Measurements from ENCODE around the gene TENM3.

The TENM3 gene

GRCh38 chr4:182808673-182809416 is 565.6 kb downstream of the TENM3 start:
- H3K4me1 ChIP-seq (ENCODE audit: control insufficient read depth in 2 of 2, insufficient read depth in 1 of 2, low read depth in 1 of 2, low read length in 2 of 2): peaks cover 0 to 9% of the 10 kb centered on the region in 2 donors
- peak overlapping the region; percentile 14 for H2BK15ac ChIP-seq (ENCODE audit: low read length)
- H4K91ac ChIP-seq (ENCODE audit: low read depth, low read length, poor library complexity): peak overlapping the region; percentile 98
- H4K8ac ChIP-seq (ENCODE audit: low read depth, low read length): peak overlapping the region; percentile 33
- H3K4me3 ChIP-seq (ENCODE audit: low read length in 2 of 2): peak overlapping the region in 1 of 2 donors; percentile 70
- H2BK5ac ChIP-seq (ENCODE audit: low read length): no peak overlapping the region
- H3K4me2 ChIP-seq (ENCODE audit: insufficient read depth, low read length, poor library complexity, severe bottlenecking): no peak overlapping the region
- WGBS, 2 donors (ENCODE audit: extremely low coverage in 2 of 2, insufficient read length in 2 of 2, insufficient replicate concordance in 1 of 2): no CpG with 5 or more reads among the region's 25 CpGs
- H3K9me3 ChIP-seq (replicated peaks in 1 of 2; ENCODE audit: control insufficient read depth in 2 of 2, insufficient read depth in 1 of 2, low read depth in 1 of 2, low read length in 2 of 2): peaks cover 12 to 22% of the 10 kb centered on the region in 2 donors
- peak overlapping the region; percentile 5 for H3K4ac ChIP-seq (ENCODE audit: low read length)
- H2BK120ac ChIP-seq (ENCODE audit: low read depth, low read length): no peak overlapping the region
- H3K27me3 ChIP-seq (ENCODE audit: control insufficient read depth in 3 of 3, insufficient read depth in 3 of 3, low read depth in 1 of 3, low read length in 3 of 3): peaks cover 0 to 11% (median 0%) of the 10 kb centered on the region in 3 experiments
- H3K18ac ChIP-seq (ENCODE audit: low read length): peak overlapping the region; percentile 35
- H2AFZ ChIP-seq (ENCODE audit: low read length): no peak overlapping the region
- H3K14ac ChIP-seq (ENCODE audit: low read length): peak overlapping the region; percentile 78
- H3K79me1 ChIP-seq (ENCODE audit: low read depth, low read length): peaks cover 7% of the 10 kb centered on the region
- H3K36me3 ChIP-seq (replicated peaks in 1 of 2; ENCODE audit: control insufficient read depth in 2 of 2, insufficient read depth in 2 of 2, low read length in 2 of 2): peaks cover 0 to 4% of the 10 kb centered on the region in 2 donors
- DNase-seq (ENCODE audit: low spot score): no peak
- H2AK5ac ChIP-seq (ENCODE audit: low read depth, low read length): no peak overlapping the region
- no peak overlapping the region for H3K27ac ChIP-seq (replicated peaks; ENCODE audit: low read length)
- peak overlapping the region; percentile 97 for H3K23ac ChIP-seq (ENCODE audit: low read depth, low read length, poor library complexity)
- H3K9ac ChIP-seq (ENCODE audit: low read depth, low read length, poor library complexity): peak overlapping the region; percentile 75
- peak overlapping the region; percentile 50 for H2BK12ac ChIP-seq (ENCODE audit: low read length)

GRCh38 chr4:182809417-182810102 is 566.4 kb downstream of the TENM3 start:
- no peak overlapping the region for H2BK15ac ChIP-seq (ENCODE audit: low read length)
- no peak overlapping the region for H2BK120ac ChIP-seq (ENCODE audit: low read depth, low read length)
- peaks cover 0 to 9% of the 10 kb centered on the region in 2 donors for H3K4me1 ChIP-seq (ENCODE audit: control insufficient read depth in 2 of 2, insufficient read depth in 1 of 2, low read depth in 1 of 2, low read length in 2 of 2)
- no peak overlapping the region for H4K91ac ChIP-seq (ENCODE audit: low read depth, low read length, poor library complexity)
- no peak overlapping the region for H3K4me2 ChIP-seq (ENCODE audit: insufficient read depth, low read length, poor library complexity, severe bottlenecking)
- H3K9me3 ChIP-seq (replicated peaks in 1 of 2; ENCODE audit: control insufficient read depth in 2 of 2, insufficient read depth in 1 of 2, low read depth in 1 of 2, low read length in 2 of 2): peaks cover 12 to 22% of the 10 kb centered on the region in 2 donors
- no peak overlapping the region for H3K9ac ChIP-seq (ENCODE audit: low read depth, low read length, poor library complexity)
- H3K79me1 ChIP-seq (ENCODE audit: low read depth, low read length): peaks cover 7% of the 10 kb centered on the region
- no peak for DNase-seq (ENCODE audit: low spot score)
- H2BK12ac ChIP-seq (ENCODE audit: low read length): peak overlapping the region; percentile 50
- H2AFZ ChIP-seq (ENCODE audit: low read length): no peak overlapping the region
- no peak overlapping the region for H2BK5ac ChIP-seq (ENCODE audit: low read length)
- H3K23ac ChIP-seq (ENCODE audit: low read depth, low read length, poor library complexity): peak overlapping the region; percentile 1
- peak overlapping the region in 1 of 2 donors; percentile 9 for H3K4me3 ChIP-seq (ENCODE audit: low read length in 2 of 2)
- H3K14ac ChIP-seq (ENCODE audit: low read length): peak overlapping the region; percentile 86
- no peak overlapping the region for H3K4ac ChIP-seq (ENCODE audit: low read length)
- WGBS, 2 donors (ENCODE audit: extremely low coverage in 2 of 2, insufficient read length in 2 of 2, insufficient replicate concordance in 1 of 2): no CpG with 5 or more reads among the region's 5 CpGs
- no peak overlapping the region for H2AK5ac ChIP-seq (ENCODE audit: low read depth, low read length)
- no peak overlapping the region for H4K8ac ChIP-seq (ENCODE audit: low read depth, low read length)
- no peak overlapping the region for H3K18ac ChIP-seq (ENCODE audit: low read length)
- H3K27me3 ChIP-seq (ENCODE audit: control insufficient read depth in 3 of 3, insufficient read depth in 3 of 3, low read depth in 1 of 3, low read length in 3 of 3): peaks cover 0 to 11% (median 0%) of the 10 kb centered on the region in 3 experiments
- no peak overlapping the region for H3K27ac ChIP-seq (replicated peaks; ENCODE audit: low read length)
- peaks cover 0 to 4% of the 10 kb centered on the region in 2 donors for H3K36me3 ChIP-seq (replicated peaks in 1 of 2; ENCODE audit: control insufficient read depth in 2 of 2, insufficient read depth in 2 of 2, low read length in 2 of 2)

GRCh38 chr4:182810103-182810615 is 567.0 kb downstream of the TENM3 start:
- H3K18ac ChIP-seq (ENCODE audit: low read length): no peak overlapping the region
- no peak overlapping the region for H3K27ac ChIP-seq (replicated peaks; ENCODE audit: low read length)
- peak overlapping the region; percentile 47 for H3K9ac ChIP-seq (ENCODE audit: low read depth, low read length, poor library complexity)
- WGBS, 2 donors (ENCODE audit: extremely low coverage in 2 of 2, insufficient read length in 2 of 2, insufficient replicate concordance in 1 of 2): 100% methylated on average over 3 to 4 of the region's 4 CpGs
- no peak overlapping the region for H4K91ac ChIP-seq (ENCODE audit: low read depth, low read length, poor library complexity)
- DNase-seq (ENCODE audit: low spot score): no peak
- no peak overlapping the region for H2BK12ac ChIP-seq (ENCODE audit: low read length)
- H2BK120ac ChIP-seq (ENCODE audit: low read depth, low read length): no peak overlapping the region
- no peak overlapping the region for H2BK5ac ChIP-seq (ENCODE audit: low read length)
- peak overlapping the region; percentile 68 for H3K23ac ChIP-seq (ENCODE audit: low read depth, low read length, poor library complexity)
- H3K14ac ChIP-seq (ENCODE audit: low read length): peak overlapping the region; percentile 86
- no peak overlapping the region for H2AK5ac ChIP-seq (ENCODE audit: low read depth, low read length)
- H3K4me2 ChIP-seq (ENCODE audit: insufficient read depth, low read length, poor library complexity, severe bottlenecking): no peak overlapping the region
- H2AFZ ChIP-seq (ENCODE audit: low read length): no peak overlapping the region
- peak overlapping the region in 1 of 2 donors; percentile 9 for H3K4me3 ChIP-seq (ENCODE audit: low read length in 2 of 2)
- peaks cover 7% of the 10 kb centered on the region for H3K79me1 ChIP-seq (ENCODE audit: low read depth, low read length)
- H3K4me1 ChIP-seq (ENCODE audit: control insufficient read depth in 2 of 2, insufficient read depth in 1 of 2, low read depth in 1 of 2, low read length in 2 of 2): peaks cover 0 to 9% of the 10 kb centered on the region in 2 donors
- no peak overlapping the region for H4K8ac ChIP-seq (ENCODE audit: low read depth, low read length)
- peaks cover 0 to 11% (median 0%) of the 10 kb centered on the region in 3 experiments for H3K27me3 ChIP-seq (ENCODE audit: control insufficient read depth in 3 of 3, insufficient read depth in 3 of 3, low read depth in 1 of 3, low read length in 3 of 3)
- H3K4ac ChIP-seq (ENCODE audit: low read length): peak overlapping the region; percentile 70
- H3K9me3 ChIP-seq (replicated peaks in 1 of 2; ENCODE audit: control insufficient read depth in 2 of 2, insufficient read depth in 1 of 2, low read depth in 1 of 2, low read length in 2 of 2): peaks cover 12 to 22% of the 10 kb centered on the region in 2 donors
- H2BK15ac ChIP-seq (ENCODE audit: low read length): no peak overlapping the region
- peaks cover 0 to 4% of the 10 kb centered on the region in 2 donors for H3K36me3 ChIP-seq (replicated peaks in 1 of 2; ENCODE audit: control insufficient read depth in 2 of 2, insufficient read depth in 2 of 2, low read length in 2 of 2)

- Histone ChIP-seq H3K9ac (ENCODE audit: low read depth, low read length, poor library complexity) (no peak overlapping the region), H3K4me2 (ENCODE audit: insufficient read depth, low read length, poor library complexity, severe bottlenecking) (no peak overlapping the region), H3K14ac (ENCODE audit: low read length) (no peak overlapping the region), H2AK5ac (ENCODE audit: low read depth, low read length) (no peak overlapping the region), H2BK12ac (ENCODE audit: low read length) (no peak overlapping the region), H3K4me1 (ENCODE audit: control insufficient read depth in 2 of 2, insufficient read depth in 1 of 2, low read depth in 1 of 2, low read length in 2 of 2) (peaks cover 0 to 6% of the 10 kb centered on the region in 2 donors), H3K4ac (ENCODE audit: low read length) (no peak overlapping the region), H3K79me1 (ENCODE audit: low read depth, low read length) (peaks cover 7% of the 10 kb centered on the region), H3K27ac (replicated peaks; ENCODE audit: low read length) (no peak overlapping the region), H3K23ac (ENCODE audit: low read depth, low read length, poor library complexity) (peak overlapping the region; percentile 60), H3K27me3 (ENCODE audit: control insufficient read depth in 3 of 3, insufficient read depth in 3 of 3, low read depth in 1 of 3, low read length in 3 of 3) (peaks cover 0 to 11% (median 0%) of the 10 kb centered on the region in 3 experiments), H3K36me3 (replicated peaks in 1 of 2; ENCODE audit: control insufficient read depth in 2 of 2, insufficient read depth in 2 of 2, low read length in 2 of 2) (peaks cover 0 to 4% of the 10 kb centered on the region in 2 donors), H2AFZ (ENCODE audit: low read length) (no peak overlapping the region), H4K91ac (ENCODE audit: low read depth, low read length, poor library complexity) (peak overlapping the region; percentile 64), H3K4me3 (ENCODE audit: low read length in 2 of 2) (peak overlapping the region in 1 of 2 donors; percentile 69), H3K9me3 (replicated peaks in 1 of 2; ENCODE audit: control insufficient read depth in 2 of 2, insufficient read depth in 1 of 2, low read depth in 1 of 2, low read length in 2 of 2) (peaks cover 12 to 22% of the 10 kb centered on the region in 2 donors), H2BK120ac (ENCODE audit: low read depth, low read length) (no peak overlapping the region), H4K8ac (ENCODE audit: low read depth, low read length) (no peak overlapping the region), H3K18ac (ENCODE audit: low read length) (no peak overlapping the region), H2BK5ac (ENCODE audit: low read length) (no peak overlapping the region), H2BK15ac (ENCODE audit: low read length) (no peak overlapping the region)
- DNase-seq (ENCODE audit: low spot score): no peak
- WGBS, 2 donors (ENCODE audit: extremely low coverage in 2 of 2, insufficient read length in 2 of 2, insufficient replicate concordance in 1 of 2): no CpG with 5 or more reads among the region's 4 CpGs
Measured at GRCh38 chr4:182812916-182813315, 569.7 kb downstream of the TENM3 start.

Data from neuronal stem cell (in vitro differentiated cells).